Measurements from ENCODE around the gene TEPSIN.

DNA sequence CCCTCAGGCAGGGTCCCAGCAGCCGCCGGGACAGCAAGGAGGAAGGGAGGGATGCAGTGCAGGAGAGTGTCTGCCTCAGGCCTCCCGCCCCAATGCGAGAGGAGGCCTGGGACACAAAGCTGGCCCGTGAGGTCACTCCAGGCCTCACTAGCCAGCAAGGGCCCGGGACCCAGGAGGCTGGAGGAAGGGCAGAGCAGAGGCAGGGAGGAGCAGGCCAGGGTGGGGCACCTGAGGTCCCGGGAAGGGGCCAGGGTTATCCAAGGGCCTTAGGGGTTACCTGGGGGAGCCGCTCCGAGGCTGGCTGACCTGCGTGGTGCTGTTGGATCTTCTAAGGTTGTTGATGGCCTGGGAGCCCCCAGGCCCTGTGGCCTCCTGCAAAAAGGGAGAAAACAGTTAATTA lies 30.2 kb downstream of the TEPSIN start:
- TF ChIP-seq, protein P1, sequence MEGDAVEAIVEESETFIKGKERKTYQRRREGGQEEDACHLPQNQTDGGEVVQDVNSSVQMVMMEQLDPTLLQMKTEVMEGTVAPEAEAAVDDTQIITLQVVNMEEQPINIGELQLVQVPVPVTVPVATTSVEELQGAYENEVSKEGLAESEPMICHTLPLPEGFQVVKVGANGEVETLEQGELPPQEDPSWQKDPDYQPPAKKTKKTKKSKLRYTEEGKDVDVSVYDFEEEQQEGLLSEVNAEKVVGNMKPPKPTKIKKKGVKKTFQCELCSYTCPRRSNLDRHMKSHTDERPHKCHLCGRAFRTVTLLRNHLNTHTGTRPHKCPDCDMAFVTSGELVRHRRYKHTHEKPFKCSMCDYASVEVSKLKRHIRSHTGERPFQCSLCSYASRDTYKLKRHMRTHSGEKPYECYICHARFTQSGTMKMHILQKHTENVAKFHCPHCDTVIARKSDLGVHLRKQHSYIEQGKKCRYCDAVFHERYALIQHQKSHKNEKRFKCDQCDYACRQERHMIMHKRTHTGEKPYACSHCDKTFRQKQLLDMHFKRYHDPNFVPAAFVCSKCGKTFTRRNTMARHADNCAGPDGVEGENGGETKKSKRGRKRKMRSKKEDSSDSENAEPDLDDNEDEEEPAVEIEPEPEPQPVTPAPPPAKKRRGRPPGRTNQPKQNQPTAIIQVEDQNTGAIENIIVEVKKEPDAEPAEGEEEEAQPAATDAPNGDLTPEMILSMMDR (conservative IDR thresholded peaks at IDR 0.05 in 1 of 2, IDR thresholded peaks at IDR 0.05 in 1 of 2; ENCODE audit: low read depth in 1 of 2, low read length in 2 of 2) = no peak
- TF ChIP-seq EZH2 (IDR thresholded peaks at IDR 0.05; ENCODE audit: low read length, missing control alignments) = no peak

Data from fibroblast of lung (primary cell).